ENCODE data around the gene KCNH4. TPM values are rescaled to one million over a fixed set of nuclear protein-coding genes. Genes with fewer than 3 reads are reported as not detected.
"Not testable (repeated sequence)": the region's sequence is repeated elsewhere in the genome, so short reads cannot be mapped to it uniquely, and the experiment has no call there.

KCNH4 gene
- polyA plus RNA-seq, 5 donors, result 0.04 to 0.07 TPM; not detected in 3

GRCh38 chr17:42193969-42194899, 13.3 kb upstream of the KCNH4 start, which contains the start of gene GHDC:
Gene GHDC, minus strand, starts transcription at chr17:42194494. Its CDS starts 913 bp downstream, at chr17:42193581.
- peak; percentile 72 to 79 for DNase-seq

GRCh38 chr17:42193216-42193968, 12.4 kb upstream of the KCNH4 start:
- DNase-seq, result no peak

DNA sequence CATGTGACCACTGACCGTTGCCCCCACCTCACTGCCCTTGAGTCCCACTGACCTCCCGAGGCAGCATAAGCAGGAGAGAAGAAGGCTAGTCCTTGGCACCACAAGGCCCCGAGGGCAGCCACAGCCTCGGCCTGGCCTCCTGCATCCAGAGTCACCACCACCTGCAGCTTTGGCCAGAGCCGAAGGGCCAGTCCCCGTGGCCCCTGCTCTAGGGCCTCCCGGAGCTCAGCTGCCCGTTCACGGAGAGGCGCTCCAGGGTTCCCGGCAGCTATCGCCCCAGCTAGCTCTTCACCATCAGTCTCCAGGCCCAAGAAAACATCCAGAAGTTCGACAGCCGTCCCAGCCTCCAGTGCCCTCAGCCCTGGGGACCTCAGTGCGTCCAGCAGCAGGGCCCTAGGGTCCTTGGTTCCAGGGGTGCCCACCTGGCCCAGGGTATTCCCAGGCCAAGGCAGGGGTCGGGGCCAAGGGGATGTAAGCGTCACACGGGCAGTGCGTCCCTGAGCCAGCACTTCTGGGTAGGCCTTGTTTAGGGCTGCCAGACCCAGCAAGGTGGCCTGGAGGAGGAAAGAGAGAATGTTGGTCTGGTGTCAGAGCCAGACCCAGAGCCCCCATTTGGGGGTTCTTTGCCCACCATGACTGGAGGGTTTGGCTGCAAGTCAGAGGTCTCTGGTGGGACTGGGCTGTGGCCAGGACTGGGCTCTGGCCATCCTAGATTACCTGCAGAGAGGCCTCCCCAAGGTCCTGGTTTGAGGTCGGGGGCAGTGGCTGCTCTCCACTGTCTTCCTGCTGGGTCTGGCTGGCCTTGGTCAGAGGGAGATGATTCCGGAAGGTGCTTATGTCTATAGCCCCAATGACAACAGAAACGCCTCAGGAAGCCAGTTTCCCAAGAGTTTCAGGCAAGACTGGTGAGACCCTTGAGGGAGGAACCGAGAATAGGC, 11.5 kb upstream of the KCNH4 start:
- DNase-seq, result no peak

- DNase-seq, result no peak
Observed at GRCh38 chr17:42191275-42191608, 10.3 kb upstream of the KCNH4 start.

DNA sequence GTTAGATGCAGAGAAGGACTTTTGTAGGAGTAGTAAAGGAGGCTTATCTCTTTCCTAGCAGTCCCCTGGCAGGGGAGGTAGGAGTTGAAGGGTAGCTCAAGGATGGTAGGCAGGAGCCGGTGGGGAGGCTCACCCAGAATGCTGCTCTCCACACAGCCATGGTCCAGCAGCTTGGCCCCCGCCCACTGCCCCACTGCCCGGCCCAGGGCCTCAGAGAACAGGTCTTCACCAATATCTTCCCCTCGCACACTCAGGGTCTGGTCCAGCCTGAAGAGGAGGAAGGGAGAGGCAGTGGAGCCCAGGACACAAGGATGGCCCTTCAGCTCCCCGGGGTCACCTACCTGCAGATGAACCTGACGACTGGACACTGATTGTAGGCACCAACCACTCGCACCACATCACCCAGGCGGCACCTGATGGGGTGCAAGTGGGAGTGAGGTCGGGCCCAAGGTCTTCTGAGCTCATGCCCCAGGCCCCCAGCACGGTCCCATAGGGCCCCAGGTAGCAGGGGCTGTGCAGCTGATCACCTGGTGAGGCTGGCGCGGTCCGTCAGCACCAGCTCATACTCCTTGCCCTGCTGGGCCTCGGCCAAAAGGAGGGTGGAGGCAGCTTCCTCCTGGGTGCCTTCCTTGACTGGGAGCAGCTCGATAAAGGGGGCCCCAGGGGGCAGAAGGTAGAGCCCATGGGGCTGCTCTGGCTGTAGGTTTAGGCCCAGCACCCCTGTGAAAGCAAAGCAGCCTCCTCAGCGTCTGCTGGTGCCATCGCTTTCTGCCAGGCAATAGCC, 9.7 kb upstream of the KCNH4 start:
- DNase-seq, result no peak

DNA sequence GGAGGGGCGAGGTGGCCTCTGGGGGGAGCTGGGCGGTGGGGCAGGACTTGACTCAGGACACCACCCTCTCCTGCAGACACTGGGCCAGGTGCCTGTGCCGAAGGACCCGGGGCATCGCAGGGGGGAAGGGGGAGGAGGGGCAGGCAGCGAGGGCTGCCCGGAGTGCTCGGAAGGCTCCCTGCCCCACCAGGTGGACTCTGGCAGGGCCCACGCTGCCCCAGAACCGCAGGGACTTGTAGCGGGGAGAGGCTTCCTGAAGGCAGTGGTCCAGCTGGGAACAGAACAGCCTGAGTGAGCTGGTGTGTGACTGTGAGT, 8.7 kb upstream of the KCNH4 start:
- no peak for DNase-seq

DNA sequence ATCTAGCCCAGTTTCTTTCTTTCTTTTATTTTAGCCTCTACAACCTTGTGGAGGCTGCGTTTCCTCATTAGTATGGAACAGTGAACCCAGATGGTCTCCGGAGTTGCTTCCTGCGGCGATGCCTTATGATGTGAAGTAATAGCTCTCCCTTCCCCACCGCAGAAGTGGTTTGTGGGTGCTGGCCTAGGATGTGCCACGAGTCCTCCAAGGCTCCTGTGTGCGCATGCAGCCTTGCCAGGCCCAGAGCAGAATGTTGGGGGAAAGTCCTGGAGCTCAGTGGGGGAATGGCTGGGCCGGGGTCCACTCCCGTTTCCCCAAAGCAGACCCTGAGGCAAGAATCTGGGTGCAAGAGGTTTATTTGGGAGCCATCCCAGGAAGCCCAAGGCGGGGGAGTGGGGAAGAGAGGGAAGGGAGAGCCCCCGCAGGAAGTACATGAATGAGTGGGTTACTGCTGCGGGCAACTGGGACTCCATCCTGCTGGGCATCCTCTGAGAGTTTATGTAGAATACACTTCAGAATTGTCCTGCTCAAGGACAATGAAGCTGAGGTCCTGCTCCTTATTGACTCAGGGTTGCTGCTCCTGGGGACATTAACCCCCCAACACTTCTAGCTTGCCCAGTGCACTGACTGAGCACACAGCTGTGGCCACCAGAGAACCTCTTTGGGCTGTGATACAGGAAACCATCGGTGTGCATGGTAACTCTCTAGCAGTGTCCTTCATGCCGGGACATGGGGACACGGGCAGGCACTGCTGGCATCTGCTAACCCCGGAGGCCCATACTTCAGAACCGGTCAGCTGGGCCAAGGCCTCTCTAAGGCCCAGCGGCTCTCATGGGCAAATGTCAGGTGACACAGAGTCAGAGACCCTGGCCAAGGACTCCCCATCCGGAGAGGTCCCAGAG, 8.1 kb upstream of the KCNH4 start:
- no peak for DNase-seq

- no peak for DNase-seq
Observed at GRCh38 chr17:42187833-42188232, 6.9 kb upstream of the KCNH4 start.

GRCh38 chr17:42186191-42186590, 5.2 kb upstream of the KCNH4 start:
- not testable (repeated sequence) for DNase-seq

DNA sequence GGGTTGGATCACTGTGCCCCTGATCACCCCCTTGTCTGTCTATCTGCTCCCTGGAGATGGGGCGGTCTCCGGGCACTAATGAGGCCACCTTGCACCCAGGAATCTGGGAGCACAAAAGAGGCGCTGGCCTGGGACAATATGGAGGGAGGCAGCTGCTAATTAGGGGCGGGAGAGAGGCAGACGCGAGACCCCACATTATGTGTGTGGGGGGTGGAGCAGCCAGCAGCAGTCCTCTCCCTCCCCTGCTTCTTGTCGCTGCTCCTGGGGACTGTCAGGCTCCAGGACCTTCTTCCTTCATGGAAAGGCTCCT, 4.6 kb upstream of the KCNH4 start:
- DNase-seq, result no peak

DNA sequence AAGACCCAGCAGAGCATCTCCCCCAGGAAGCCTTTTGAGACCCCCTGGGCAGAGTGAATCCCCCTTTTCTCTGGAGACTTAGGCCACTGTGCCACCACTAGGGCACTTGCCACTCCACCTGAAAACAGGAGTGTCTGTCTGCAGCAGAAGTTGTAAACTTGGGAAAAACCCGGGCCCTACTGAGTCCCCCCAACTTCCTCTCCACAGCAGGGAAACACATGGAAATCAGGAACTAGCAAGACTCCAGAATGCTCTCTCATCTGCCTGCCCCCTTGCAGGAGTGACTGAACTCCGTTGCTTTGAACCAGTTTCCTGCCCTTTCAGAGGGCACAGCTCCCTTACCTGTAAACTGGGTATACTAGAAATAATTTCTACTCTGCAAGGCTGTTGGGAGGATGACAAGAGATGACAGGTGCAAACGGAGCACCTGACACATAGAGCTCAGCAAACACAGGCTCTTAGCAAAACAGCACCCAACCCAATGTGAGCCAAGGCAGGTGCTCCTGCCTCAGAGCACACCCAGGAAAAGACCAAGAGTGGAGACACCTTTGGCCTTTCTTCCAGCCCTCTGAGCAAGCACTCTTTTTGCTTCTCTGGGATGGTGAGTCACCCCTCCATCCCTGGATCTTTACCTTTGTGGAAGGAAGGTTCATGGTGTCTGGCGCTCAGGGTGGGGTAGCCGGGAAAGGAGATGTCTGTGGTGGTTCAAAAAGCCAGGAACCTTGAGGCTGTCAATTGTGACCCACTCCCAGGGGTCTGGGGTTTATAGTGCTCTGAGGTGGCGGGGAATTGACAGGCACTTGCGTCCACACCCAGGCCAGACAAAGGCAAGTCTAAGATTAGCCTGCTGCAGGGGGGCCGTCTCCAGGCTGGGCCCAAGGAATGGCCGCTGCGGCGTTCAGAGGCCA, 4.0 kb upstream of the KCNH4 start, which contains the start of gene HCRT:
TSS of gene HCRT (minus strand) at position 740 of the 908 bp plus-strand sequence. CDS start at position 653, 87 bp downstream.
- DNase-seq, result no peak

DNA sequence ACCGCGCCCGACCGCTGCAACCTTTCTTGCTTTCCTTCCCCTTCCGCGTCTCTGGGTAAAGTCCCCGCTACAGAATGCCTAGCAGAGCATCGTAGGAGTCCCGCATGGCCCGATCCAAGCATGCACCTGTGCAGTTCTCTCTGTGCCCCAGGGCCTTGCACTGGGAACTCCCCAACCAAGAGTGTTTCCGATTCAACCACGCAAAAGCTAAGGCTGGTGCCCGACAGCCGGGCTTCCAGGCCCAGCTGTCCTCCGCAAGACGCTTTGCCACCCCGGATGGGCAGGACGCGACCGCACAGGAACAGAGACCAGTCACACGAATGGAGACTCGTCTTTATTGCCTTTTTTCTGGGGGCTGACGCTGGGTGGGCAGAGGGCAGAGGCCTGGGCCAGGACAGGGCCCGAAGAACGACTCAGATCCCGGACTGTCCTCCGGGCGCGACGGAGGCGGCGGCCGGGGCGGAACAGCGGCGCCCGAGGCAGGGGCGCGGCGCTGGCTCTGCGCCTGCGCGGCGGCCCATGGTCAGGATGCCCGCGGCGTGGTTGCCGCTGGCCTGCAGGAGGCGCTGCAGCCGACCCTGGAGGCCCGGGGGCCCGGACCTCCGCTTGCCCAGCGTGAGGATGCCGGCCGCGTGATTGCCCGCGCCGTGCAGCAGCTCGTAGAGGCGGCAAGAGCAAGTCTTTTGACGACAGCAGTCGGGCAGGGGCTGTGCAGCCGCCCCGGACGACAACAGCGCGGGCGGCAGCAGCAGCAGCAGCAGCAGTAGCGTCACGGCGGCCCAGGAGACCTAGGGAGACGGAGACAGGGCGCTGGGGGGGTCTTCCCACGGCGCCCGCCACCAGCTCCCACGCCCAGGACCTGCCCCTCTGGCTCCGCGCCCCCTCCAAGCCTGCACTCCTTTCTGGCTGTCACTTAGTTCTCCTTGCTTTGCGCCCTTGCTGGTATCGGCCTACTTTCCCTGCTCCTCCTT, 3.1 kb upstream of the KCNH4 start:
- DNase-seq, result peak; percentile 67 to 73

DNA sequence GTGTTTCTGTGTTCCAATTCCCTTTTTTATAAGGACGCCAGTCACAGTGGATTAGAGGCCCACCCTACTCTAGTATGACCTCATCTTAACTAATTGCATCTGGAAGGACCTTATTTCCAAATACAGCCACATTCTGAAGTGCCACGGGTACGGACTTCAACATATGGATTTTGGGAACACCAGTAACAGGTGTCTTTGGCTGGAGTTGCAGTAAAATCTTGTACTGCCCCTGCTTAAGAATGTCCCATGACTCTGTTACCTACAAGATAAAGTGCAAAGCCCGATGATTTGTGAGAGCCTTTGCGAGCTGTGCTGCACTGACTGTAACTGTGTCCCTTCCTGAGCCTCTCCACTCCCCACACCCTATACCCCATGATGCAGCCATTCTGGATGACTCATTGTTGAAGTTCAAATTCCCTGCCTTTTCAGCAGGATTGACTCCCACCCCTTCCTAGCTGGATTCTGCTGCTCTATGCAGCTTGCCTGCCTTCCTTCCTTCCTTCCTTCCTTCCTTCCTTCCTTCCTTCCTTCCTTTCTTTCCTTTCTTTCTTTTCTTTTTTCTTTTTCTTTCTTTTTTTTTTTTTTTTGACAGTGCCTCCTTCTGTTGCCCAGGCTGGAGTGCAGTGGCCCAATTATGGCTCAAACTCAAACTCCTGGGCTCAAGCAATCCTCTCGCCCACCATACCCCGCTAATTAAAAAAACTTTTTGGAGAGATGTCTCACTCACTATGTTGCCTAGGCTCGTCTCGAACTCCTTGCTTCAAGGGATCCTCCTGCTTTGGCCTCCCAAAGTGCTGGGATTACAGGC, 2.2 kb upstream of the KCNH4 start:
- DNase-seq, result no peak

DNA sequence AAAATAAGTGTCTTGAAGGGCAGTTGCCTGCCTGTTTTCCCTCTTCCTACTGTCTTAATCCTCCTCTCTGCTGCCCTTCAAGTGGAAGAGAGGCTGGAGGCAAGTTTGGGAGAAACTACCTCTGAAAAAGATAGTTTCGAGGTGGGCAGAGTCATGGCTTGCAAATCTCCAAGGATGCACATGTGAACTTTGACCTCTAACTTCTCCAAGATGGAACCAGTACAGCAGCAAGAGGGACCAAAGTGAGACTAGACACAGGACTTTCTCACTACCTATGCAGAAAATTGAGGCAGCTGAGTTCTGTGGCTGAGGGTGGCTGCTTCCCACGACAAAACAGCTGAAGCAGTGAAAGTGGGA, 887 bp upstream of the KCNH4 start:
- no peak for DNase-seq

GRCh38 chr17:42180411-42180921, 476 bp downstream of the KCNH4 start:
- DNase-seq, result no peak

- DNase-seq, result no peak
Observed at GRCh38 chr17:42179911-42180410, 981 bp downstream of the KCNH4 start.

GRCh38 chr17:42179335-42179734, 1.6 kb downstream of the KCNH4 start:
- no peak for DNase-seq

Data from right lung (tissue), 5 donors.